ENCODE measurements around the gene CUEDC1. TPM values are rescaled to one million over a fixed set of nuclear protein-coding genes. Genes with fewer than 3 reads are reported as not detected.
"Not testable (repeated sequence)": the region's sequence is repeated elsewhere in the genome, so short reads cannot be mapped to it uniquely, and the experiment has no call there.

Gene CUEDC1
- total RNA-seq, 2 donors from 2014 or later = 0.19 TPM; not detected in 1

DNA sequence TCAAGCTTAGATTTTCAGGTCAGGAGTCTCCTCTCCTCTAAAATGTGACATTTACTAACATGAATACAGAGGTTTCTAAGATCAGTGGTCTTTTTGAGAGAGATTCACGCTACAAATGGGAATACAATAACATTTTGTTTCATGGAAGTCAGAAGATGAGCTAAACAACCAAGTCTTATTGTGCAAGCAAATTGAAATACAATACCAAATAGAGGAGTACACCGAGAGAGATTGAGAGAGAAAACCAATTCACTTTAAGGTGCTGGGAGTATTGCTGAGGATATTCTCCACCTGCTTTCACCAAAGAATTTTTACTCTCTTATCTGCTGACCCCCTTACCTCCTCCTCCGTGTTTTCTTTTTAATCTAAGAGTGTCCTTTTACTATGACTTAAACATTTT is 21.4 kb upstream of the CUEDC1 start:
- DNase-seq (ENCODE audit: low spot score) = no peak
- Mint-ChIP-seq H3K27ac (no peak overlapping the region), H3K9me3 (no peaks in the 10 kb centered on the region), H3K27me3 (no peaks in the 10 kb centered on the region), H3K4me3 (no peak overlapping the region), H3K4me1 (ENCODE audit: low read depth in 2 of 2) (peaks cover 5 to 21% of the 10 kb centered on the region in 2 donors), H3K36me3 (peaks cover 51% of the 10 kb centered on the region)
- ATAC-seq = no peak

DNA sequence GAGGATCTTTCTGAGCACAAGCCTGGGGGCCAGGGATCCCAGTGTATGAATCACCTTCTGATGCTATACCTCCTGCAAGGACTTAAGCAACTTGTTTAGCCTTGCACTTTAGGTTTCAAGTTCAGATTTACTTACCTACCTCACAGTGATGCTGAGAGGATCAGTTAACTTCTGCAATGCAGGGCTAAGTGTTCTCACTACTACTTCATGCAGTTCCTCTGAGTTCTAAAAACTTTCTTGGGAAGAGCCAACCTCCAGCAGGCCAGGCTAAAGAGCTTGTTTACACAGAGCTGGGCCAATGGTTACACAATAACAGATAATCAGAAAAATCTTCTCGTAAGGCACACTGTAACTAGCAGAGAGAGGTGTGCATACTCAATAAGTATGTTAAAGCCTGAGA is 19.8 kb upstream of the CUEDC1 start:
- peaks cover 42% of the 10 kb centered on the region for H3K36me3 Mint-ChIP-seq
- no peak for DNase-seq (ENCODE audit: low spot score)
- peaks cover 4 to 11% of the 10 kb centered on the region in 2 donors for H3K4me1 Mint-ChIP-seq (ENCODE audit: low read depth in 2 of 2)
- H3K4me3 Mint-ChIP-seq = no peak overlapping the region
- no peak overlapping the region for H3K27ac Mint-ChIP-seq
- no peaks in the 10 kb centered on the region for H3K27me3 Mint-ChIP-seq
- ATAC-seq = no peak
- no peaks in the 10 kb centered on the region for H3K9me3 Mint-ChIP-seq

DNA sequence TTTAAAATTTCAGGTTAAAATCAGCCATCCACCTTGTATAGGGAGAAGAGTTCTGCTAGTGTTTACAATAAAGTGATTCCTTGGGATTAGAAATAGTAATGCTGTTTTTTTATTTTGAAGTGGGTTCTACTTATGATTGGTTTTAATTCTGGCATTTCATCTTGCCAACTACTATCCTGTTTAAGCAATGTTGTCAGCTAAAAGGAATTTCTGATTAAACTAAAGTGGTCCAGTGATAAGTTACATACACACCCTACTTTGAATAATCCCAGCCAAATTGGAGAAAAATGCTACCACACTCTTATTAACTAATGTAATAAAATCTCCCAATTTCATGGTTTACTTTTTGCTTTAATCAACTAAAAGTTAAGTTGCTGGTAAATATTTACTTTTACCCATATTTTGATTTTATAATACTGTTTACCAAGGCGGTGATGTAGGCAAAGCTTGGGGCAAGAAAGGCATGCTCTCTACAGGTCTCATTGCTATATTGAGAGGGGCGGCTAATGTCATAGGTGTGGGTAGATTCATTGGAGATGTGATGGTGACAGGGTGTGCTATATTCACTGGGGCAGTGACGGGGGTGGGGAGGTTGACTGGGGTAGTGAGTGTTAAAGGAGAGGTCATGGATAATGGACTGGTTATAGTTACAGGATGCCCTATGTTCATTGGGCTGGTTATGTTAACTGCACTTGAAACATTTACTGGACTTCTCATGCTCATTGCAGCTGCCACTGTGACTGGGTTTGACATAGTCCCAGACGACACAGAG is 19.0 kb upstream of the CUEDC1 start:
- not testable (repeated sequence) for ATAC-seq
- H3K4me1 Mint-ChIP-seq (ENCODE audit: low read depth in 2 of 2) = peaks cover 3 to 11% of the 10 kb centered on the region in 2 donors

DNA sequence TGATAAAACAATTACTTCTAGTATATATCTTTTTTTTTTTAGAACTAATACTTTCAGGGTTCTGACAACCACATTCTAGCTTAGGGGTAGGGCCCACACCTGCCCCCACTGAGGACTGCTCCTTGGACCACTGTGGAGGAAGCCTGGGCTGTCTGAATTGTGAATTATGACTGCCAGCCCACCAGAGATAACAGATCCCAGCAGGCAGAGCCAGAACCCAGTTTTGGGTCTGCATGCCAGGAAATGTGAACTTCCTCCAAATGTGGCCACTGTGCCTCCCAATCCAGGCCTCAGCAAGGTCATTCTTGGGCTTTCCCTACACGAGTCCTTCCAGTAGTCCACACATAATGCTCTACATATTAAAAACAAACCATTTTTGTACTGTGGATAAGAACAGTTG is 16.9 kb upstream of the CUEDC1 start:
- Mint-ChIP-seq H3K36me3 (peaks cover 25% of the 10 kb centered on the region), H3K4me3 (no peak overlapping the region), H3K9me3 (no peaks in the 10 kb centered on the region), H3K27ac (no peak overlapping the region), H3K27me3 (no peaks in the 10 kb centered on the region), H3K4me1 (ENCODE audit: low read depth in 2 of 2) (no peaks in the 10 kb centered on the region)
- ATAC-seq (no peak), DNase-seq (ENCODE audit: low spot score) (no peak)

More for the DNA sequence above, 19.0 kb upstream of the CUEDC1 start:
- not testable (repeated sequence) for H3K27ac Mint-ChIP-seq; H3K9me3 Mint-ChIP-seq; H3K4me3 Mint-ChIP-seq; H3K27me3 Mint-ChIP-seq; DNase-seq (ENCODE audit: low spot score)
- peaks cover 40% of the 10 kb centered on the region for H3K36me3 Mint-ChIP-seq

DNA sequence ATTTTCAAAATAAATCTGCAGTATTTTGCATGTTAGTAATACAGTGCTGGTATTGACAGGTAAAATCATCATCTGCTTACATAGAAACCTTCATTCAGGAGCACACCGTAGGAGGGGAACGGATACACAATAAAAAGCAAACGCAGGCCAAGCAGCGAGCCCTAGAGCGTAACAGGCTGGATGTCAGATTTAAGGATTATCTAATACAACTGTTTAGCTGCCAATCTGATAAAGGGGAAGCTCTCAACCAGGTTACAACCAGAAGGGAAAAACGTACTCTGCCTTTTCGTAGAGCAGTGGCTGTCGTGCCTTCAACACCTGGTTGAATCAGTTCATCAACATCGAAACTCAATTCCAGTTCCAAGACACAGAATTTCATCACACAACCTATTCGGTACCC is 16.4 kb upstream of the CUEDC1 start:
- peaks cover 22% of the 10 kb centered on the region for H3K36me3 Mint-ChIP-seq
- H3K9me3 Mint-ChIP-seq = no peaks in the 10 kb centered on the region
- H3K4me3 Mint-ChIP-seq = no peak overlapping the region
- ATAC-seq (no peak), DNase-seq (ENCODE audit: low spot score) (no peak)
- H3K27ac Mint-ChIP-seq = no peak overlapping the region
- H3K27me3 Mint-ChIP-seq = no peaks in the 10 kb centered on the region
- no peaks in the 10 kb centered on the region for H3K4me1 Mint-ChIP-seq (ENCODE audit: low read depth in 2 of 2)

DNA sequence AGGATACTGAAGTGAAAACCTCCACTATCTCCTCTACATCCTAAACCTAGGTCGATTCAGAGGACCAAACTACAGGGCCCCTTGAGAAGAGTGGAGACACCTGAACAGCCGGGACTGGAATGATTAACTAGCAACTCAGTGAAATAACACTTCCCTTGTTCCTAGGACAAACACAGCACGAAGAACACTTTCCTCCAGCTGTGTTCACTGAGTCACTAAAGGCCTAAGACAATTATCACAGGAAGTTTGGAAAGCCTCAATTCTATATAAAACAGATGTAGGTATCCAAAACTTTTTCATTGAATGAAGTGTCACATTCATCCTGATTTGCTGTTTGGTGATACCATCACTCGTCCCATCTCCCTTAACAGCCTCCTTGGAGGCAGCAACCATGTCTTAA is 15.5 kb upstream of the CUEDC1 start:
- no peak overlapping the region for H3K4me3 Mint-ChIP-seq
- DNase-seq (ENCODE audit: low spot score) (no peak), ATAC-seq (no peak)
- H3K9me3 Mint-ChIP-seq = no peaks in the 10 kb centered on the region
- no peak overlapping the region for H3K27ac Mint-ChIP-seq
- peaks cover 14% of the 10 kb centered on the region for H3K36me3 Mint-ChIP-seq
- no peaks in the 10 kb centered on the region for H3K27me3 Mint-ChIP-seq
- H3K4me1 Mint-ChIP-seq (ENCODE audit: low read depth in 2 of 2) = no peaks in the 10 kb centered on the region

DNA sequence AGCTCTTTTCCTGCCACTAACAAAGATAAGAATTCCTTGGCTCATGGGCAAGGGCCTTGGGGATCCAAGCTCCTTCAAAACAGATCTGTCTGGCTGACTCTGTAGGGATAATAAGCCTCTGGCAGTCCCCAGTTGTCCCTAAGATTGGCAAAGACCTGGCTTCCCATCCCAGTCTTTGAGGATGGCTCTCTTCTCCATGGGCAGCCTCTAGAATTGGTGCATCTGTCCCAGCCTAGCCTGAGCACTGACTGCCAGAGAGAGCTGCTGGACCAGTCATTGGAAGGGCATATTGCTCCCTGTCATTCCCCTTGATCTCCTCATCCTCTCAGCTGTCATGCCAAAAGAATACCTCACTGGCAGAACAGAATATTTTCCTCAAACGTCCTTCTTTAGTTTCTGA is 13.2 kb upstream of the CUEDC1 start:
- DNase-seq (ENCODE audit: low spot score) (no peak), ATAC-seq (no peak)
- Mint-ChIP-seq H3K9me3 (no peaks in the 10 kb centered on the region), H3K36me3 (no peaks in the 10 kb centered on the region), H3K4me3 (no peak overlapping the region), H3K27ac (no peak overlapping the region), H3K4me1 (ENCODE audit: low read depth in 2 of 2) (no peaks in the 10 kb centered on the region), H3K27me3 (peaks cover 0 to 8% of the 10 kb centered on the region in 2 donors)

DNA sequence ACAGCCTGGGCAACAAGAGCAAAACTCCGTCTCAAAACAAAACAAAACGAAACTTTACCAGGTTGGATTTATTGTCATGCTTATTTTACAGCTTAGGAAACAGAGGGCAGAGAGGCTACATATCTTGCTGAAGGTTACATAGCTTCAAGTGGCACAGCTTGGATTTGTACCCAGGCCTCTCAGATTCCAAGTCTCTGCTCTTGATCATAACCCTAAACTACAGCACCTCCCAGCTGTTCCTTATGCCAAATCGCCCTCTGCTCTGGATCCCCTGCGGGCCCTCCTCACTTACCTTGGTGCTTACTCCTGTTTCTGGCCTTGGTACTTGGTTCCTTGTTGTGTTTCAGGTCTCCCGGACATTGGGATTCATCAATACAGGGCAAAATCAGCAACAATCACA is 11.7 kb upstream of the CUEDC1 start:
- Mint-ChIP-seq H3K36me3 (no peaks in the 10 kb centered on the region), H3K4me1 (ENCODE audit: low read depth in 2 of 2) (no peaks in the 10 kb centered on the region), H3K9me3 (no peaks in the 10 kb centered on the region), H3K27ac (no peak overlapping the region), H3K27me3 (peaks cover 0 to 14% of the 10 kb centered on the region in 2 donors), H3K4me3 (no peak overlapping the region)
- ATAC-seq (no peak), DNase-seq (ENCODE audit: low spot score) (no peak)

DNA sequence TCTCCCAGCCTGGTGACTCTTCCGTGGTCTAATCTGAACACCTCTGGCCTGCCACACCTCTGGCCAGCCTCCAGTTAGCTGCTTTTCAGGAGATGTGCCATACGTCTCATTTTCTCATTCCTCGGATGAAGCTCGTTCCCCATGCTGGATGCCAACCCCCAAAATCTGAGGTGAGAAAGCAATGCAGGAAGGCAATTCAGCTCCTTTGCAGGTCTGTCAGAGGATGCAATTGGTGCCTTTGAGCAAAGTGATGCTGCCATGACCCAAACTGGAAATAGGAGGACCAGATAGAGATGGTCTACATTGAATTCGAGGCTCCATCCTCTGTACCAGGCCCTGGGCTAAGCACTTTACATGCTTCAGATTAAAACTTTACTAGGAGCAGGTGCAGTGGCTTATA is 11.0 kb upstream of the CUEDC1 start:
- Mint-ChIP-seq H3K27ac (no peak overlapping the region), H3K27me3 (peaks cover 0 to 15% of the 10 kb centered on the region in 2 donors), H3K36me3 (no peaks in the 10 kb centered on the region), H3K4me1 (ENCODE audit: low read depth in 2 of 2) (no peaks in the 10 kb centered on the region), H3K4me3 (no peak overlapping the region), H3K9me3 (no peaks in the 10 kb centered on the region)
- DNase-seq (ENCODE audit: low spot score) = no peak
- ATAC-seq = no peak

DNA sequence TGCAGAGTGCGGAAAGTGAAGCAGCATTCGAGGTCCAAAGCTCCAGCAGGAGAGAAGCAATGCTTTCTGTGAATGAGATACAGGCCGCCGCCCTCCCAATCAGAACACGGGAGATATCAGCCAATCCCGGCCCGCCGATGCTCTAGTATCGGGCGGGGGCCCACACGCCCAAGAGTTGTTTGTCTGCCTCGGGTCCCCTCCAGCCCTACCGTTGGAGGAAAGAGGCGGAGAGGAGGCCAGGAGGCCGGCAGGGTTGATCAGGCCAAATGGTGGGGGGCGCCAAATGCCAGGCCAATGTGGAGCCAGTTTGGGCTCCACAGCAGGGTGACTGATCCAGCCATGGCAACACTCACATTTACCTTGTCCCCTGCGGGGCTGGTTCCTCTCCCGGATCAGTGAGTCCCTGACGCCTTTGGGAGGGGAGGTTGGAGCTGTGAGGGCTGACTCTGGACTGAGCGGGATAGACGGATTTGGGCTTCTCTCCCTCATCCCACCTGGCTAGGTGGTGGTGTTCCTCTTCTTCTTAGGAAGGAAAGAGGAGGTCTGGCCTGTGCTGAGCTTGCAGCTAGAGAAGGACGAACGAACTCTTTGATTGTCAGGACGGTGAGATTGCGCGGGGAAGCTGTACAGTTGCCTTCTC is 10.4 kb upstream of the CUEDC1 start:
- no peaks in the 10 kb centered on the region for H3K4me1 Mint-ChIP-seq (ENCODE audit: low read depth in 2 of 2)
- H3K9me3 Mint-ChIP-seq = no peaks in the 10 kb centered on the region
- no peak overlapping the region for H3K4me3 Mint-ChIP-seq
- H3K27ac Mint-ChIP-seq = no peak overlapping the region
- no peak for DNase-seq (ENCODE audit: low spot score)
- H3K27me3 Mint-ChIP-seq = peaks cover 0 to 17% of the 10 kb centered on the region in 2 donors
- ATAC-seq = peak in 1 of 2 donors; percentile 20
- no peaks in the 10 kb centered on the region for H3K36me3 Mint-ChIP-seq

DNA sequence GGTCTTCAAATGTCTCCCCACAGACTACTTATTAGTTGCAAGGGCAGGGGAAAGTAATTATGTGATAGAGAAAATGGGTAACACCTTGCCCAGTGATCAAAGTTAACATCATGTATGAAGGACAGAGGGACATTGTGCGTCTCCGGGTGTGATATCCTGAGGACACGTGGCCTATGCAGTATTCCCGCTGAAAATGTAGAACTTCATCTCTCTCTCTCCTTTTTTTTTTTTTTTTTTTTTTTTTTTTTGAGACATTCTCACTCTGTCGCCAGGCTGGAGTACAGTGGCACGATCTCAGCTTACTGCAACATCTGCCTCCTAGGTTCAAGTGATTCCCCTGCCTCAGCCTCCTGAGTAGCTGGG is 7.9 kb upstream of the CUEDC1 start:
- Mint-ChIP-seq H3K27me3 (peaks cover 15 to 25% of the 10 kb centered on the region in 2 donors), H3K27ac (no peak overlapping the region), H3K36me3 (no peaks in the 10 kb centered on the region), H3K4me1 (ENCODE audit: low read depth in 2 of 2) (peaks cover 0 to under 1% of the 10 kb centered on the region in 2 donors), H3K9me3 (no peaks in the 10 kb centered on the region), H3K4me3 (no peak overlapping the region)
- DNase-seq (ENCODE audit: low spot score) (no peak), ATAC-seq (no peak)

DNA sequence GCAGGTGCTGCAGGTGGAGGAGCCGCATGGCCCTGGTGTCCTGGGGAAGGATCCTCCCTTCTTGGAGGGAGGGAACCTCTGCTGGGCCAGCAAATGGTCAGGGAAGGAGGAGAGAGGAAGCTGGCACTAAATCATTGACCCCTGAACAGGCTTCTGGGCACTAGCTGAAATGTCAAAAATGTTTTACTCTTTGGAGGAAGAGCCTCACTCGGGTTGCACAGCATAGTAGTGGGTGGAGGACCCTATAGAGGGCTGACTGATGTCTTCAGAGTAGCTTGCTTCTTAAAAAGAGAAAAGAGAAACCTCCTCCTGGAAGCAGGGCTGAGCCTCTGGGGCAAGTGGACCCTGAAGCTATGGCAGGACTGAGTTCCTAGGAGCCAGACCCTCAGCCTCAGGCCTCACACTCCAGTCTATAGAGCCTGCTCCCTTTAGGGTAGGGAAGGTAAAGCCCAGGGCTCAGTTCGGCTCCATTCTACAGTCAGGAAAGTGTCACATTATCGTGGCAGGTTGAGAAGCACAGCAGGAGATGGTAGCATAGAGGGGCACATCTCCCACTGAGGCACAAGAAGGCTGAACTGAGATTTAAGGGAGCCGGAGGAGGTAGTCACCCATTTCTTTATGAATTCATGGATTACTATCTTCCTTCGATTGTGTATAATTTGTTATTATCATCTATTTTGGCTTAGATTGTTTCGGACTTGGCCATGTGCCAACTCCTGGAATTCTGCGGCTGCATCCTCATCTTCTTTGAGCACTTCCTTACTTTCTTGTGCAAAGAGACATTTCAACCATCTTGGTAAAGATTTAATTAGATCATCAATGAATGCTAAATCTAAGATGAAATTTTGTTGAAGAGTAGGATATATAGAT is 7.3 kb upstream of the CUEDC1 start:
- no peak overlapping the region for H3K4me3 Mint-ChIP-seq
- peaks cover 22 to 32% of the 10 kb centered on the region in 2 donors for H3K27me3 Mint-ChIP-seq
- H3K36me3 Mint-ChIP-seq = no peaks in the 10 kb centered on the region
- H3K9me3 Mint-ChIP-seq = no peaks in the 10 kb centered on the region
- peaks cover 4 to 7% of the 10 kb centered on the region in 2 donors for H3K4me1 Mint-ChIP-seq (ENCODE audit: low read depth in 2 of 2)
- no peak overlapping the region for H3K27ac Mint-ChIP-seq
- ATAC-seq (no peak), DNase-seq (ENCODE audit: low spot score) (no peak)

DNA sequence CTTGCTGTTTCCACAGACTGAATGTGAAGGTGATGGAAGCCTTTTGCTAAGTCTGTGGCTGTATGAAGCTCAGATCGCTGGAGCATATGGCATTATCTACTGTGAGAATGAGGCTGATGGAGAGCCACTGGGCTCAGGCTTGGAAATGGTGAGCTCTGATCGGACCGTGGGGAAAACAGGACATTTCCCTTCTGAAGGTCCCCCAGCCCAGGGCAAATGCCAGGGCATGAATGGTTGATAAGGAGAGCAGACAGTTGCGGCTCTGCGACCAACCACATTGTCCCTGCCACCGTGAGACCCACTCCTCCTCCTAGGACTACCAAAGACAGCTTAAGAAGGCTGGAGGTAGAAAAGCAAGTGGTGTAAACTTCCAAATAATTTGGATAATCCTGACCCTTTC is 4.7 kb upstream of the CUEDC1 start:
- DNase-seq (ENCODE audit: low spot score) (no peak), ATAC-seq (no peak)
- Mint-ChIP-seq H3K4me1 (ENCODE audit: low read depth in 2 of 2) (peaks cover 18 to 22% of the 10 kb centered on the region in 2 donors), H3K9me3 (no peaks in the 10 kb centered on the region), H3K4me3 (no peak overlapping the region), H3K27ac (no peak overlapping the region), H3K27me3 (peaks cover 29 to 37% of the 10 kb centered on the region in 2 donors), H3K36me3 (no peaks in the 10 kb centered on the region)

DNA sequence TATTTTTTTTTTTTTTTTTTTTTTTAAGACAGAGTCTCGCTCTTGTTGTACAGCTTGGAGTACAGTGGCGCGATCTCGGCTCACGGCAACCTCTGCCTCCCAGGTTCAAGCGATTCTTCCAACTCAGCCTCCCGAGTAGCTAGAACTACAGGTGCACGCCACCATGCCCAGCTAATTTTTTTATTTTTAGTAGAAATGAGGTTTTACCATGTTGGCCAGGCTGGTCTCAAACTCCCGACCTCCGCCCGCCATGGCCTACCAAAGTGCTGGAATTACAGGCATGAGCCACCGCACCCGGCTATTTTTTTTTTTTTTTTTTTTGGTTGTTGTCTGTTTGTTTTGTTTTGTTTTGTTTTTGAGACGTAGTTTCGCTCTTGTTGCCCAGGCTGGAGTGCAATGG is 3.2 kb upstream of the CUEDC1 start:
- H3K36me3 Mint-ChIP-seq; DNase-seq (ENCODE audit: low spot score); ATAC-seq; H3K9me3 Mint-ChIP-seq; H3K4me3 Mint-ChIP-seq: not testable (repeated sequence)
- Mint-ChIP-seq H3K4me1 (ENCODE audit: low read depth in 2 of 2) (peaks cover 22 to 26% of the 10 kb centered on the region in 2 donors), H3K27me3 (peaks cover 32 to 37% of the 10 kb centered on the region in 2 donors), H3K27ac (peak overlapping the region in 1 of 2 donors; percentile 4)
